ENCODE results near the gene NDST3. TPM values are rescaled to one million over a fixed set of nuclear protein-coding genes. Genes with fewer than 3 reads are reported as not detected.

NDST3 gene
- polyA plus RNA-seq, 1 donor (not counting 4 experiments of a cell fraction or from before 2014, with no cell fraction given), result not detected

DNA sequence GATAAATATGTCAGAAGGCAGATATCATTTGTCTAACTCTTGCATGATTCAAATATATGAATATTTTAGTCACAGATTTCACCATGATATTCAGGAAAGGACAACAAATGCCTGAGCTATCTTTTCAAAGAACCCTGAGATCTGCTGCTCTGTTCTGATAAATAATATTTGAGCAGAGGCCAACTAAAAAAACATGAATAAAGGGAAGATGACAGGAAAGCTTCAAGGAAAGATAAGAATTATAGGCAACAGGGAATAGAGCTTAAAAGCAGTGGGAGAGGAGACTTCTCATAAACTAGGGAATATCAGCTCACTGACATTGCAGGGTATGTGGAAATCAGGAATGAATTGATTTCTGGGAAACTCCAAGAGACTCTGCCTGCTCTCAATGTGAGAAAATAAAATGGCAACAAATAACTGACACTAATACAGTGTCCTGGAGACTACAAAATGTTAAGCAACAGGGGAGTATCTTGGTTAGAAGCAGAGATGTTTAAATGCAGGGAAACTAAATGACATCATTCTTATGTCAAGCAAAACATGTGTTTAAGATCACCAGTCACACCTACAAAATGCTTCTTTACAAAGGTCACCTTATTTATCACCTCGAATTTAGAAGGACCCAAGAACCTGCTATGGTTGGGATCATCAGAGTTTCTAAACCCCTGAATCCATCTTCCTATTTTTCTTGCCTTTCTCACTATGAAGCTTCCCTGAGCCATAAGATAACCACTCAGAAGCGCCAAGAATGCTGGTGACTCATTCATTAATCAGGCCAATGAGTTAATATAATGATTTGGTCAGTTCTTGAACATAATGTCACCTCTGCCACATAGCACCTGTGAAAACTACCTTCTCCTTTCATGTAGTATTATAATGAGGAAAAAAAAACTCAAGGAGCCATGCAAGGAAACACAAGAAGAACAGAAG, 78.1 kb downstream of the NDST3 start:
- no peaks in the 10 kb centered on the region for H3K27me3 ChIP-seq (ENCODE audit: control insufficient read depth, extremely low read depth, insufficient read depth, low read length)
- H2AFZ ChIP-seq (ENCODE audit: control insufficient read depth, low read length), result no peak overlapping the region
- H3K27ac ChIP-seq (ENCODE audit: control insufficient read depth, insufficient read depth, low read length), result no peak overlapping the region
- TF ChIP-seq EZH2 (IDR thresholded peaks at IDR 0.05; ENCODE audit: low read length) (no peak), CTCF (optimal IDR thresholded peaks at IDR 0.05 in 1 of 3, IDR thresholded peaks at IDR 0.05 in 1 of 3, conservative IDR thresholded peaks at IDR 0.05 in 1 of 3; ENCODE audit: extremely low read depth in 1 of 3, insufficient read depth in 2 of 3, low read length in 3 of 3) (no peak)
- dilution Hi-C loops (cut with MboI; ENCODE audit: extremely low pct_ligation_motif_present, low sequenced_read_pairs), result no loop called here
- no peaks in the 10 kb centered on the region for H4K20me1 ChIP-seq (ENCODE audit: control insufficient read depth, extremely low read depth, insufficient read depth, low read length)
- no peak overlapping the region for H3K9ac ChIP-seq (ENCODE audit: control insufficient read depth, extremely low read depth, insufficient read depth, low read length)
- no peaks in the 10 kb centered on the region for H3K9me1 ChIP-seq (ENCODE audit: control insufficient read depth, extremely low read depth, insufficient read depth, low read length)
- H3K79me2 ChIP-seq (ENCODE audit: control insufficient read depth, insufficient read depth, low read length), result no peaks in the 10 kb centered on the region
- H3K9me3 ChIP-seq (ENCODE audit: control insufficient read depth, low read depth, low read length), result no peaks in the 10 kb centered on the region
- FAIRE-seq (no peak), DNase-seq (ENCODE audit: low read depth, low spot score) (no peak)
- H3K36me3 ChIP-seq (ENCODE audit: control insufficient read depth in 2 of 2, extremely low read depth in 1 of 2, insufficient read depth in 2 of 2, low read length in 2 of 2), result no peaks in the 10 kb centered on the region
- H3K4me3 ChIP-seq (ENCODE audit: control insufficient read depth in 2 of 3, extremely low read depth in 1 of 3, insufficient read depth in 2 of 3, low read depth in 1 of 3, low read length in 3 of 3), result no peak overlapping the region
- H3K4me1 ChIP-seq (ENCODE audit: control insufficient read depth, extremely low read depth, insufficient read depth, low read length), result no peaks in the 10 kb centered on the region
- no peak overlapping the region for H3K4me2 ChIP-seq (ENCODE audit: control insufficient read depth, extremely low read depth, insufficient read depth, low read depth, low read length)

DNA sequence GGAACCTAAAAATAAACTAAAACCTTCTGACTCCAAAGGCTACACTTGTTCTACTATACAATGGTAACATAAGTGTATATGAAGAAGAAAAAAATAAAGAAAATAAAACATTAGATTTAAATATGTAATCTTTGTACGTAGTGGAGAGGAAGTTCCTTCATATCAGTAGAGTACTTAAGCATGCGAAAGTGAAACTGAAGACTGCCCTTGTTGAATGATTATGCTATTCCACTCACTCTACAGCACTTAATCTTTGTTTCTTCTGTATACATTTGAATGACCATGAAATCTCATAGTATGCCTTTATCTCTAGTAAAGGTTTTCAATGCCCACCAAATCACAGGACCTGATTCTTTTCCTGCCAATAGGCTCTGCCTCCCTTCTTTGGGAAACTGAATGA, 78.9 kb downstream of the NDST3 start:
- DNase-seq (ENCODE audit: low read depth, low spot score) (no peak), FAIRE-seq (no peak)
- Histone ChIP-seq H3K4me2 (ENCODE audit: control insufficient read depth, extremely low read depth, insufficient read depth, low read depth, low read length) (no peak overlapping the region), H3K4me1 (ENCODE audit: control insufficient read depth, extremely low read depth, insufficient read depth, low read length) (no peaks in the 10 kb centered on the region), H2AFZ (ENCODE audit: control insufficient read depth, low read length) (no peak overlapping the region), H3K36me3 (ENCODE audit: control insufficient read depth in 2 of 2, extremely low read depth in 1 of 2, insufficient read depth in 2 of 2, low read length in 2 of 2) (no peaks in the 10 kb centered on the region), H3K4me3 (ENCODE audit: control insufficient read depth in 2 of 3, extremely low read depth in 1 of 3, insufficient read depth in 2 of 3, low read depth in 1 of 3, low read length in 3 of 3) (no peak overlapping the region), H3K9ac (ENCODE audit: control insufficient read depth, extremely low read depth, insufficient read depth, low read length) (no peak overlapping the region), H3K27ac (ENCODE audit: control insufficient read depth, insufficient read depth, low read length) (no peak overlapping the region), H3K27me3 (ENCODE audit: control insufficient read depth, extremely low read depth, insufficient read depth, low read length) (no peaks in the 10 kb centered on the region), H3K79me2 (ENCODE audit: control insufficient read depth, insufficient read depth, low read length) (no peaks in the 10 kb centered on the region), H4K20me1 (ENCODE audit: control insufficient read depth, extremely low read depth, insufficient read depth, low read length) (no peaks in the 10 kb centered on the region), H3K9me1 (ENCODE audit: control insufficient read depth, extremely low read depth, insufficient read depth, low read length) (no peaks in the 10 kb centered on the region), H3K9me3 (ENCODE audit: control insufficient read depth, low read depth, low read length) (no peaks in the 10 kb centered on the region)
- dilution Hi-C loops (cut with MboI; ENCODE audit: extremely low pct_ligation_motif_present, low sequenced_read_pairs), result no loop called here
- TF ChIP-seq EZH2 (IDR thresholded peaks at IDR 0.05; ENCODE audit: low read length) (no peak), CTCF (optimal IDR thresholded peaks at IDR 0.05 in 1 of 3, IDR thresholded peaks at IDR 0.05 in 1 of 3, conservative IDR thresholded peaks at IDR 0.05 in 1 of 3; ENCODE audit: extremely low read depth in 1 of 3, insufficient read depth in 2 of 3, low read length in 3 of 3) (no peak)
